Left lobe of liver (tissue), 2 donors: ENCODE measurements around the gene ZNF14. TPM values are rescaled to one million over a fixed set of nuclear protein-coding genes. Genes with fewer than 3 reads are reported as not detected.
"Not testable (repeated sequence)": the region's sequence is repeated elsewhere in the genome, so short reads cannot be mapped to it uniquely, and the experiment has no call there.

Experiments
- ATAC-seq: fragments of 200-7000 bp; cut with Tn5 transposase; one replicate; pipeline ENCODE4 v1.9.1; 2020; ENCODE audit warnings: mild to moderate bottlenecking, moderate library complexity
- DNase-seq: peaks from one replicate; pipeline ENCODE4 v3.0.0-alpha.2; 2020; ENCODE audit warnings: low spot score
- total RNA-seq: library from RNA; stranded (reverse); gene quantifications from one replicate; pipeline ENCODE4 v1.2.1, GENCODE V29; 2021
- donor health status: DM: no; HTN: no; CAD: no; lungs with moderate emphysema.
- donor health status: DM: no; HTN: yes; CAD: no.

The ZNF14 gene
- total RNA-seq, 1 donor from 2014 or later: 0.40 TPM

GRCh38 chr19:19696386-19696785 is 36.5 kb downstream of the ZNF14 start:
- DNase-seq: no peak
- no peak for ATAC-seq

DNA sequence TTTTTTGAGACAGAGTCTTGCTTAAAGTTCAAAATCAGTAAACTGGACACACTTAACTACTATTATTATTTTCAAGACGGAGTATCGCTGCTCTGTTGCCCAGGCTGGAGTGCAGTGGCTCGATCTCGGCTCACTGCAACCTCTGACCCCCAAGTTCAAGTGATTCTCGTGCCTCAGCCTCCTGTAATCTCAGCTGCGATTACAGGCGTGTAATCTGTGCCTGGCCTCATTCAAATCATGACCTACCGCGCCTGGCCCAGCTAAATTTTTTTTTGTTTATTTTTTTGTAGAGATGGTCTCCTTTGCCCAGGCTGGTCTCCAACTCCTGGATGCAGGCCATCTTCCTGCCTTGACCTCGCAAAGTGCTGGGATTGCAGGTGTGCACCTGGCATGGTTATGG is 41.2 kb downstream of the ZNF14 start:
- ATAC-seq: no peak
- no peak for DNase-seq

GRCh38 chr19:19689023-19689422 is 43.9 kb downstream of the ZNF14 start:
- not testable (repeated sequence) for DNase-seq, ATAC-seq

DNA sequence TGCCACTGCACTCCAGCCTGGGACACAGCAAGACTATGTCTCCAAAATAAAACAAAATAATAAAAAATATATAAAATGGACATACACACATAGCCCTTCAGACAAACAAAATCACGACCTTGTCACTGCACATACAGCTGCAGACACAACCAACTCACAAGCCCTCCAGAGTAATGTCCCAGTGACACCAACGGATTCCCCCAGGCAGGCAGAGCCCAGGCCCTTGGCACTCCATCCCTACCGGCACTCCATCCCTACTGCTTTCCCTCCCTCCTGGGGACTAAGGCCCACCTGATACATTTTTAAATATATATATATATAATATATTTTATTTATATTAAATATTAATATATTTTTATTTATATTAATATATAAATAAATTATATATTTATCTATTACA is 45.8 kb downstream of the ZNF14 start:
- no peak for ATAC-seq
- no peak for DNase-seq

DNA sequence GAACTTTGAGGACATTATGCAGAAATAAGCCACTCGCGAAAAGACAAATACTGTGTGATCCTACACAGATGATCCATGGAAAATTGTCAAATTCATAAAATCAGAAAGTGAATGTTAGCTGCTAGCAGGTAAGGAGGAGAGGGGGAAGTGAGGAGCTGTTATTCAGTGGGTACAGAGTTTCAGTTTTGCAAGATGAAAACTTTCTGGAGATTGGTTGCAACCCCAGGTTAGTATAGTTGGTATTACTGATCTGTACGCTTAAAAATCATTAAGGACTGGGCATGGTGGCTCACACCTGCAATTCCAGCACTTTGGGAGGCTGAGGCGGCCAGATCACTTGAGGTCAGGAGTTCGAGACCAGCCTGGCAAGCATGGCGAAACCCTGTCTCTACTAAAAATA is 46.3 kb downstream of the ZNF14 start:
- no peak for ATAC-seq

GRCh38 chr19:19686119-19686518 is 46.8 kb downstream of the ZNF14 start:
- not testable (repeated sequence) for DNase-seq, ATAC-seq

More for the DNA sequence above, 46.3 kb downstream of the ZNF14 start:
- DNase-seq: no peak

- no peak for DNase-seq
- ATAC-seq: no peak
Observed at GRCh38 chr19:19679176-19680073, 53.5 kb downstream of the ZNF14 start.

GRCh38 chr19:19677579-19677978 is 55.3 kb downstream of the ZNF14 start:
- DNase-seq: no peak
- no peak for ATAC-seq

DNA sequence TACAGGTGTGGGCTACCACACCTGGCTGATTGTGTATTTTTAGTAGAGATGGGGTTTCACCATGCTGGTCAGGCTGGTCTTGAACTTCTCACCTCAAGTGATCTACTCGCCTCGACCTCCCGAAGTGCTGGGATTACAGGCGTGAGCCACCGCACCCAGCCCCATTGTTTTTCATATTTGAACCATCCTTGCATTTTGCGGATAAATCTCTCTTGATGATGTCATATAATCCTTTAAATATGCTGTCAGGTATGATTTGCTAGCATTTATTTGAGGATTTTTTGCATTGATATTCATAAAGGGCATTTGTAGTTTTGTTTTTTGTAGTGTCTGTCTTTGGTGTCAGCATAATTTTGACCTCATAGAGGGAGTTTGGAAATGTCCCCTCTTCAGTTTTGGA is 58.6 kb downstream of the ZNF14 start:
- ATAC-seq: no peak
- no peak for DNase-seq

- ATAC-seq (no peak), DNase-seq (no peak)
Observed at GRCh38 chr19:19672816-19673215, 60.1 kb downstream of the ZNF14 start.

DNA sequence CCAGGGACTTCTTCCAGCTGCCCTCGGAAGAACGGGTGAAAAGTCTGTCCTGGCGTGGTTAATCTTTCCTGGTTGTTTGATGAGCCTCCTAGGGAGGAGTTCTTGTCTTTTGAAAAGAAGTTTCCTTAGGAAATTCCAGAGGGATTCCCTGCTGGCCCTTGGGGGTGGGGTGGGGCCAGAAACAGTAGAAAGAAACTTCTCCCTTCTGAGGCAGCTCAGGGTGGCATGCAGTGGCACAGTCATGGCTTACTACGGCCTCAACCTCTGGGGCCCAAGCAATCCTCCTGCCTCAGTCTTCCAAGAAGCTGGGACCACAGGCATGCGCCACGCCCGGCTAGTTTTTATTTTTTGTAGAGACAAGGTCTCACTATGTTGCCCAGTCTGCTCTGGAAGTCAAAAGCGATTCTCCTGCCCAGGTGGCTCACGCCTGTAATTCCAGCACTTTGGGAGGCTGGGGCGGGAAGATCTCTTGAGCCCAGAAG is 62.8 kb downstream of the ZNF14 start:
- DNase-seq (no peak), ATAC-seq (no peak)

GRCh38 chr19:19668230-19669012 is 64.5 kb downstream of the ZNF14 start, which contains the start of gene ZNF101:
TSS of gene ZNF101 (plus strand) at chr19:19668839. CDS start at chr19:19668964, 125 bp downstream.
- peak; percentile 84 for ATAC-seq
- peak; percentile 93 for DNase-seq

DNA sequence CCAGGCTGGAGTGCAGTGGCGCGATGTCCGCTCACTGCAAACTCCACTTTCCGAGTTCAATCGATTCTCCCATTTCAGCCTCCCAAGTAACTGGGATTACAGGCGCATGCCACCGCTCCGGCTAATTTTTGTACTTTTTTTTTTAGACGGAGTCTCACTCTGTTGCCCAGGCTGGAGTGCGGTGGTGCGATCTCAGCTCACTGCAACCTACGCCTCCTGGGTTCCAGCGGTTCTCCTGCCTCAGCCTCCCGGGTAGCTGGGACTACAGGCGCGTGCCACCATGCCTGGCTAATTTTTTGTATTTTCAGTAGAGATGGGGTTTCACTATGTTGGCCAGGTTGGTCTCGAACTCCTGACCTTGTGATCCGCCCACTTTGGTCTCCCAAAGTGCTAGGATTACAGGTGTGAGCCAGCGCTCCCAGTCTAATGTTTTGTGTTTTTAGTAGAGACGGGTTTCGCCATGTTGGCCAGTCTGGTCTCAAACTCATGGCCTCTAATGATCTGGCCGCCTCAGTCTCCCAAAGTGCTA is 67.4 kb downstream of the ZNF14 start:
- ATAC-seq, DNase-seq: not testable (repeated sequence)

GRCh38 chr19:19663256-19664120 is 69.4 kb downstream of the ZNF14 start, which contains the start of gene ATP13A1:
TSS of gene ATP13A1 (minus strand) at chr19:19663676. CDS start at chr19:19663666, 10 bp downstream.
- DNase-seq (peak; percentile 97), ATAC-seq (peak; percentile 92)

DNA sequence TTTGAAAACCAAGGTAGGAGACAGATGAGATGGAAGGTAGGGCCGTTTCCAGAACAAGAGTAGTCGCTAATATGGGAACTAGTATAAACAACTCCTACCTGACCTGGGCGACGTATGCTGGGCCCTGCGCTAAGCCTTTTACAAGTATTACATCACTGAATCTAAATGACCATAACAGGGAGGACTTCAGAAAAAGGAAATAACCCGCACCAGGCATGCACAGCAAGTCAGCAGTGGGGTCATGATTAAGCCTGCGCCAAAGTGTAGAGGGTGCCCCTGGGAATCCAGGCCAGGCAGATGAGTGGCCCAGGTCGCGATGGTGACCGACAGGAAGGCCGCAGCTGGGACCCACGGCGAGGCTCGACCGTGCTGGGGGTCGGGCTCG is 70.0 kb downstream of the ZNF14 start:
- ATAC-seq: no peak
- DNase-seq: no peak

DNA sequence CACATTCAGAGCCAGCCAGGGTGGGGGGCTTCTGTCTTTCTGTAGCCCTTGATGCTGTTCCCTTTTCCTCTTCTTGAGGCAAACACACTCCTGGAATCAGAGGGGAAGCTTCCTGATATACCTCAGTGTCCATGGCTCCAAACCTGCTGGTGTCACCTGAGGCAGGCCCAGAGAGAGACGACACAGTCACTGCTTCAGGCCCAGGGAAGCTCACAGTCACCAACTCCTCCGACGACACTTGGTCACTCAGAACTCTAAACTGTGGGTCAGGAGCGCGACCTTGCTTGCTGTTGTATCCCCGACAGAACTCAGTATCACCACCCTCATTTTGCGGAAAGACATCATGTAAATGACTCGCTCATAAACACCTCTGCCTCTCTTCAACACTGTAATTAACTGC is 70.6 kb downstream of the ZNF14 start:
- ATAC-seq (no peak), DNase-seq (no peak)

GRCh38 chr19:19661675-19662251 is 71.1 kb downstream of the ZNF14 start:
- ATAC-seq (no peak), DNase-seq (no peak)

- DNase-seq (no peak), ATAC-seq (no peak)
Observed at GRCh38 chr19:19661141-19661674, 71.7 kb downstream of the ZNF14 start.
